Measurements from ENCODE around the gene UBAC2.

The UBAC2 gene

DNA sequence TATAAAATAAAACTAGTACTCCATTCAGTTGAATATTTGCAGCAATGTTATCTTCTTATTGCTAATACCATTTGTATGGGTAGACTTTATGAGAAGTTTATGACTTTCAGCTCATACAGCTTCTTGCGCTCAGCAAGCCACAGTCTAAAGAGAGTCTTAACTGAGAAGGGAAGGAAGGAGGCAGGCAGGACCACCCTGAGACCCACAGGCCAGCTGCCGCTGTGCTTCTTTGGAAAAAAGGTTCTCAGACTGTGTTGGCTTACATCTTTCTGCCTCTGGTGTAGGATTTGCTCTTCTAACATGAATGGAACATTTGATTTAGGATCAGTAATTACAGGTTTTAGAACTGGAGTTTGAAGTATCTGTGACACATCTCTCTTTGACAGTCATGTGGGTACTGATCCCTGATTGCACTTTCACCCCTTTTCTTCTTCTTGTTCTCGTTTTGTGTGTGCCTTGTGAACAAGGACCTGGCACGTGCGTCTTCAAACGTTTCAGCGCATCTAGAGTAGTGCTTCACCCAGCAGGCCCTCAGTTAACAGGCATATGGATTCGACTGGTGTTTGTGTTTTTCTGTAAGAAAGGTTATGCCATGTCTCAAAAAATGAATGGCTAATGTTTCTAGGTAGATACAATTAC is 64.6 kb downstream of the UBAC2 start:
- no peak overlapping the region for H3K4me3 ChIP-seq (ENCODE audit: control insufficient read depth, low read depth, low read length)
- DNase-seq (ENCODE audit: low read depth) = no peak
- TF ChIP-seq, protein P1, sequence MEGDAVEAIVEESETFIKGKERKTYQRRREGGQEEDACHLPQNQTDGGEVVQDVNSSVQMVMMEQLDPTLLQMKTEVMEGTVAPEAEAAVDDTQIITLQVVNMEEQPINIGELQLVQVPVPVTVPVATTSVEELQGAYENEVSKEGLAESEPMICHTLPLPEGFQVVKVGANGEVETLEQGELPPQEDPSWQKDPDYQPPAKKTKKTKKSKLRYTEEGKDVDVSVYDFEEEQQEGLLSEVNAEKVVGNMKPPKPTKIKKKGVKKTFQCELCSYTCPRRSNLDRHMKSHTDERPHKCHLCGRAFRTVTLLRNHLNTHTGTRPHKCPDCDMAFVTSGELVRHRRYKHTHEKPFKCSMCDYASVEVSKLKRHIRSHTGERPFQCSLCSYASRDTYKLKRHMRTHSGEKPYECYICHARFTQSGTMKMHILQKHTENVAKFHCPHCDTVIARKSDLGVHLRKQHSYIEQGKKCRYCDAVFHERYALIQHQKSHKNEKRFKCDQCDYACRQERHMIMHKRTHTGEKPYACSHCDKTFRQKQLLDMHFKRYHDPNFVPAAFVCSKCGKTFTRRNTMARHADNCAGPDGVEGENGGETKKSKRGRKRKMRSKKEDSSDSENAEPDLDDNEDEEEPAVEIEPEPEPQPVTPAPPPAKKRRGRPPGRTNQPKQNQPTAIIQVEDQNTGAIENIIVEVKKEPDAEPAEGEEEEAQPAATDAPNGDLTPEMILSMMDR (IDR thresholded peaks at IDR 0.05; ENCODE audit: control insufficient read depth, insufficient read depth, low read depth, low read length, missing control alignments) = no peak

DNA sequence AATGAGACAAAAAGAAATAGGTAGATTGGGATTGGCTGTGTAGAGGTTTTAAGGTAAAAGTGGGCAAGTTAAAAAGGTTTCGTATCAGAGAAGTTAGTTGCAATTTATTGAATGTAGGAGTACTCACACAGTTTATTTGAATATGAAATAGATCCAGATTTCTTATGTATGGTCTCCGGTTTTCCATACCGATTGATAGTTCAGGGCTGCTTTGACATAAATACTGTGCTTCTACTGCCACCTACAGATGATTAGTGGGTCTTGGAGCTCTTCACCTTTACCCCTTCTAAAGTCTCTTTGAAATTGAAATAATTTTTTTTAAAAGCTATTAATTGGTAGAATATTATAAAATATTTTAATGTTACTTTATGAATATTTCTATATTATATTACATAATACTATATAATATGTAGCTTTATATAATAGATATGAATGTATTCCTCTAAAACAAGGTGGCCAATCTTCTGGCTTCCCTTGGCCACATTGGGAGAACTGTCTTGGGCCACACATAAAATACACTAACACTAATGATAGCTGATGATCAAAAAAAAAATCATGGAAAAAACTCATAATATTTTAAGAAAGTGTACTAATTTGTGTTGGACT is 65.3 kb downstream of the UBAC2 start:
- TF ChIP-seq, protein P1 (IDR thresholded peaks at IDR 0.05; ENCODE audit: control insufficient read depth, insufficient read depth, low read depth, low read length, missing control alignments) = peak; percentile 65
- no peak for DNase-seq (ENCODE audit: low read depth)
- no peak overlapping the region for H3K4me3 ChIP-seq (ENCODE audit: control insufficient read depth, low read depth, low read length)

- H3K4me3 ChIP-seq (ENCODE audit: control insufficient read depth, low read depth, low read length) = no peak overlapping the region
- DNase-seq (ENCODE audit: low read depth) = no peak
- TF ChIP-seq, protein P1 (IDR thresholded peaks at IDR 0.05; ENCODE audit: control insufficient read depth, insufficient read depth, low read depth, low read length, missing control alignments) = no peak
These were observed 66.2 kb downstream of the UBAC2 start for GRCh38 chr13:99266827-99267226.

DNA sequence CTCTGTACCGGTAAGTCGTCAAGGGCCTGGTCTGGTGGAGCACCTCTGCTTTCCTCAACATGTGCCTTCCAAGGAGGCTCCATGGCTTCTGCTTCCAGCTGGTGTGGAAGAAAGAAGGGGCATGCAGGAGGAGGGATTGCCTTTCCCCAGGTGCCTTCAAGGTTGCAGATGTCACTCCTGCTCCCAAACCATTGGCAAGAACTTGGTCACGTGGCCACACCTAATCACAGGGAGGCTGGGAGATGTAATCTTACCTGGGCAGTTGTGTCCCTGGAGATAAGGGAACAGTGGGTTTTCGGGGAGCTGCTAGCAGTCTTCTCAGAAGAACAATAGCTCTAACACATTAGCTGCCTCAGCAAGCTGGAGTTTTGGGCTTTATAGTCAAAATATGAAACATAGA is 67.3 kb downstream of the UBAC2 start:
- no peak for DNase-seq (ENCODE audit: low read depth)
- no peak overlapping the region for H3K4me3 ChIP-seq (ENCODE audit: control insufficient read depth, low read depth, low read length)
- TF ChIP-seq, protein P1 (IDR thresholded peaks at IDR 0.05; ENCODE audit: control insufficient read depth, insufficient read depth, low read depth, low read length, missing control alignments) = no peak

GRCh38 chr13:99268822-99269221 is 68.2 kb downstream of the UBAC2 start:
- H3K4me3 ChIP-seq (ENCODE audit: control insufficient read depth, low read depth, low read length) = no peak overlapping the region
- no peak for DNase-seq (ENCODE audit: low read depth)
- TF ChIP-seq, protein P1 (IDR thresholded peaks at IDR 0.05; ENCODE audit: control insufficient read depth, insufficient read depth, low read depth, low read length, missing control alignments) = no peak

GRCh38 chr13:99269627-99270241 is 69.1 kb downstream of the UBAC2 start:
- TF ChIP-seq, protein P1 (IDR thresholded peaks at IDR 0.05; ENCODE audit: control insufficient read depth, insufficient read depth, low read depth, low read length, missing control alignments) = peak; percentile 79
- H3K4me3 ChIP-seq (ENCODE audit: control insufficient read depth, low read depth, low read length) = no peak overlapping the region
- DNase-seq (ENCODE audit: low read depth) = peak; percentile 40

All from AG09309 (cell line).